ENCODE data around the gene GLP2R. TPM values are rescaled to one million over a fixed set of nuclear protein-coding genes. Genes with fewer than 3 reads are reported as not detected.

Gene GLP2R
- total and polyA plus RNA-seq, 2 of the 8 experiments (the other 6 are each of a cell fraction or from before 2014, with no cell fraction given): not detected

- TF ChIP-seq CHD7 (IDR thresholded peaks at IDR 0.05; ENCODE audit: insufficient replicate concordance, low read length): no peak
- no peak for TF ChIP-seq KDM4A (IDR thresholded peaks at IDR 0.05; ENCODE audit: low read depth, low read length, severe bottlenecking)
- no peak for TF ChIP-seq SP4 (IDR thresholded peaks at IDR 0.05; ENCODE audit: low read length)
These were observed 81.4 kb downstream of the GLP2R start (continued) for GRCh38 chr17:9907131-9907530.

All from H1 (cell line).